Fibroblast of villous mesenchyme (primary cell): ENCODE measurements around the gene AQP6. TPM values are rescaled to one million over a fixed set of nuclear protein-coding genes. Genes with fewer than 3 reads are reported as not detected.
A peak's percentile ranks its signal among the peaks of the same experiment; 100 is the strongest.

Experiments used
- DNase-seq: peaks from one replicate; pipeline ENCODE4 v3.0.0-alpha.2; 2010; ENCODE audit warnings: low read depth
- H3K4me3 ChIP-seq: 2 replicates; pipeline ENCODE4 v1.5.1; 2011; ENCODE audit warnings: low read depth, mild to moderate bottlenecking, low read length
- CTCF ChIP-seq: IDR thresholded peaks from 2 replicates; pipeline ENCODE4 v1.5.1; 2012; ENCODE audit warnings: low read depth, mild to moderate bottlenecking, low read length; ENCODE audit not compliant: insufficient read depth
- total RNA-seq: library from RNA; depleted of rRNA; stranded (reverse); fragments of >200 nt; gene quantifications from 2 replicates; pipeline ENCODE4 v1.2.3, GENCODE V29; 2012

Gene AQP6
- total RNA-seq, 1 donor: not detected

GRCh38 chr12:50025187-50026059, 52.7 kb downstream of the AQP6 start, which contains the start of gene RACGAP1:
RACGAP1 (minus strand) TSS chr12:50025494; CDS start chr12:50016715, 8,779 bp downstream.
- DNase-seq: peak; percentile 98
- peak within 1 kb of the TSS; percentile 97 for H3K4me3 ChIP-seq
- no peak for TF ChIP-seq CTCF

DNA sequence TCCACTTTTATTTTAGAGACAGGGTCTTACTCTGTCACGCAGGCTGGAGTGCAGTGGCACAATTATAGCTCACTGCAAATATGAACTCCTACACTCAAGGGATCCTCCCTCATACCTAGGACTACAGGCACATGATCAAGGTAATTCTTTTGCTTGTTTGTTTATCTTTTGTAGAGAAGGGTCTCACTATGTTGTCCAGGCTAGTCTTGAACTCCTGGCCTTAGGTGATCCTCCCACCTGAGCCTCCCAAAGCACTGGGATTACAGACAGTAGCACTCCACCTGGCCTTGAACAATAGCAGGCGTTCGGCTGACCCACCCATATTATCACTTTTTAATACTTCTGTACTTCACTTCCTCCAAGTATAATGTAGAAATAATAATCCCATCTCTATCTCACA, 53.9 kb downstream of the AQP6 start:
- no peak for DNase-seq
- H3K4me3 ChIP-seq: no peak overlapping the region
- no peak for TF ChIP-seq CTCF

Other genes starting within 250 kb of the AQP6 start
- gene TMBIM6, start 231.4 kb upstream of the AQP6 start, total RNA-seq: 377 and 506 TPM in 2 replicates
- gene NCKAP5L, start 144.5 kb upstream of the AQP6 start, total RNA-seq: 30.9 and 34.1 TPM in 2 replicates
- gene BCDIN3D, start 129.8 kb upstream of the AQP6 start, total RNA-seq: 2.9 and 3.5 TPM in 2 replicates
- 3.0 and 3.9 TPM in 2 replicates for gene FAIM2, start 69.0 kb upstream of the AQP6 start, total RNA-seq
- gene AQP2, start 22.2 kb upstream of the AQP6 start, total RNA-seq: not detected in 2 replicates
- not detected in 2 replicates for gene AQP5, start 11.1 kb upstream of the AQP6 start, total RNA-seq
- gene RACGAP1, start 52.5 kb downstream of the AQP6 start, total RNA-seq: 36.1 and 69.1 TPM in 2 replicates
- gene ASIC1, start 84.6 kb downstream of the AQP6 start, total RNA-seq: 1.3 and 1.6 TPM in 2 replicates
- gene SMARCD1, start 112.4 kb downstream of the AQP6 start, total RNA-seq: 52.5 and 60.9 TPM in 2 replicates
- gene GPD1, start 131.1 kb downstream of the AQP6 start, total RNA-seq: under 0.01 TPM in 1 of 2 replicates, not detected in the other
- gene COX14, start 139.3 kb downstream of the AQP6 start, total RNA-seq: 36.7 and 40.3 TPM in 2 replicates
- gene CERS5, start 194.4 kb downstream of the AQP6 start, total RNA-seq: 29.6 and 40.2 TPM in 2 replicates